OCI-M2 (cell line): ENCODE results near the gene PFKFB3.

Experiments
- DNase-seq: peaks from one replicate; lab custom pipeline; 2025; ENCODE audit not compliant: unreplicated experiment; lab: John Stamatoyannopoulos, UW

The PFKFB3 gene

DNA sequence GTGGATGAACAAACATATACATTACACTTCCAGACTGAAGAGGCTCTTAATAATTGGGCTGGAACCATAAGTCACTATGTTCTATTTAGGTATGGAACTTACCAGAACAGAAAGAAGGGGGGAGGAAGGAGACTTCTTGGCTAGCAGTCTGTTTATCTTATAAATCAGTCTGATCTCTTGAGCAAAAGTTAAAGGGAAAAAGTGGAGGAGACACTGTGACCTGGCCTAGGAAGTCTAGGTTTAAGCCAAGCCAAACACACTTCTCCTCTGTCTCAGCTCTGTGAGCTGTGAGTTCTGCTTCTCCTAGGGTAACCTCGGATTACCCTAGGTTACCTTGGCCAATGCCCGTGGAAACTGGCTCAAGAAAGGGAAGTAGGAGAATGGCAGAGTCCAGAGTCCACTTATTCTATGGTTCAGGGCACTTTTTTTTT, 95.2 kb downstream of the PFKFB3 start:
- DNase-seq = no peak

DNA sequence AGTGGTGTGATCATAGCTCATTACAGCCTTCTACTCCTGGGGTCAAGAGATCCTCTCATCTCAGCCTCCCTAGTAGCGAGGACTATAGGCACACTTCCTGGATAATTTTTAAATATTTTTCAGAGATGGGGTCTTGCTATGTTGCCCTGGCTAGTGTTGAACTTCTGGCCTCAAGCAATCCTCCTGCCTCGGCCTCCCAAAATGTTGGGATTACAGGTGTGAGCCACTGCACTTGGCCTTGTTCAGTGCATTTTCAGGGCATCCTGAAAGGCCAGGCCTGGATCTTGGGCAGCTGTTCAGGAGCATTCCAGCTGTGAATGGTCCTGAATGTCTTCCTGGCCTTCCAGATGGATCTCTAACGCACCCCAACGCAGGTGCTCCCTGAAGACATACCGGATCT, 95.7 kb downstream of the PFKFB3 start:
- no peak for DNase-seq

DNA sequence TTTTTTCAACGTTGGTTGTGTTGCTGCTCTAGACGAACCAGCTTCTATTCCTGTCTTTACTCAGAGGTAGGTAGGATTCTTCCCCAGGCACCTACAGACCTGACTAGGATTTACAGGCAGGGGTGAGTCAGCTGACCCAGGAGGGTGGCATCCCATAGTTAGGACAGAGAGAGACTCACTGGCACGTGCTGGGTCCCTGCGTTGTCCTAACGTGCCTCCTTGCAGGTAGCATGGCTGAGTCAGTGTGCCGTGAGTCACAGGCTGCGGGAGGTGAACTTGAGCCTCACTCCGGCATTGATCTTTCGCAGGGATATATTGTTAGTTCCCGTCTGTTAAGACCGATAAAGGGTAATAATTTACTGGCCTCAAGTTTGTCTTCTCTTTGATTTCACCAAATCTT, 96.5 kb downstream of the PFKFB3 start:
- DNase-seq = no peak

DNA sequence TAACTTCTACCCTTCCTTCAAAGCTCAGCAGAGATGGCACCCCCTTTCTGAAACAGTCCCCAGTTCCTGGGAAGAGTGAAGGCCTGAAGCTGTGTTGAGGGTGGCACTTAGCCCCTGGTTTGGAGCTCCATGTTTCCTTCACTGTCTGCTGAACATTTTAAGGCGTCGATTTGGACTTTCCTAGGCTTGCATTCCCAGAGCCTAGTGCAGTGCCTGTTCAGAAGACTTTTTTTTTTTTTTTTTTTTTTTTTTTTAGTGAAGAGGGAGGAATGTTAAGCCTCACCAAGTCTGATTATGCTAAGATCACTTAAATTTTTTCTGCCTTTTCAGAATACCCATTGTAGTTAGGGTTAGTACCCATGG, 97.0 kb downstream of the PFKFB3 start:
- DNase-seq = no peak

DNA sequence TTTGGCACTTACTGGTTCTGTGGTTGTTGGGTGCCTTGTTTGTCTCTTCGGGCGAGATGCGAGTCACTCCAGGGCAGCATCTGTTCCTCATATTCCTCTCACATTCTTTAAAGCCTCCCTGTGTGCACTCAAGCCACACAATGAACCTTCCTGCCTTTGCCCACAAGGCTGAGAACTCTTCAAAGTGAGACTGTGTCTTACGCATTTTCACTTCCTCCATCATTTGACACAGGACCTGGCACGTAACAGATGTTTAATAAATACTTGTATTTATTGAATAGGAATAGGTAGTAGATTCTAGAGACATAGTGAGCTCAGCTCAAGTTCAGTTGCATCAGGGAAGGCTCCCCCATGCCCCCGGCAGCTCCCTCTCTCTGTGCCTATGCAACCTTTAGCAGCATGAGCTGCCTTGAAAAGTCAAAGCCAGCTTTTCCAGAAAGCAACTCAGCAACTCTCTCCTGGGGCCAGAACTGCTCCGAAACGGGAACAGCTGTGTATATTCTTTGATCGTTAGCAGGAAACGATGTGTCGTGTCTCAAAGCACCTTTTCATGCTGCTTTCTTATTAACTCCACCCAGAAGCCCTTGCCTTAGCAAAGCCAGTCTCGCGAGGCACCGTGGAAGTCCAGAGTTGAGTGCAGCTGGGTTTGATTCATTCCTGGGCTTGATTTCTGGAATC, 97.5 kb downstream of the PFKFB3 start:
- no peak for DNase-seq

DNA sequence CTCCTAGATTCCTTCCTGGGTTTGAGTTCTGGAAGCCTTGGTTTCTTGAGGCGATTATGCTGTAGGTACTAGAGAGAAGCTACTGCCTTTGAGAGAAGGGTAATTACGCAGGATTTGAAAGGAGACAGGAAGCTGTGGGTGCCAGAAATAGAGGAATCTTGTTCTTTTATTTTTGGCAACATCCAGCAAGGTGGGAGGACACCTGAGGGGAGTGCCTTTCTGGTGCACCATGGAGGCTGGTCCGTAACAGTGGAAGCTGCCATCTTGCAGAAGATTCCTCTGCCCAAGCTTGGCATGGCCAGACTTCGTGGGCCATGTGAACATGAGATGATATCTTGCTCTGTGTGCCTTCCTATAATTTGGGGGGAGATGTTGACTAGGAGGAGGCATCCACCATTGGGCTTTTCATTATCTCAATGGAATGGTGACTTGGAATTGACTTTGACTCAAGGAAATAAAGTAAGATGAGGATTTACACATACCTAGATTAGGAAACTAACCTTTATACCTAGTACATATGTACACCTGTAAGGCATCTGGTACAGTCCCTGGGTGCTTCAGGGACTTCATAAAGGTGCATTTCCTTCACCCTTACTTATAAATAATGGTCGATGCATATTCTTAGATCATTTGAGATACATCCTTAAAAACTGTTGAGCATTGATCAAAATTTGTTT, 98.2 kb downstream of the PFKFB3 start:
- DNase-seq = no peak

DNA sequence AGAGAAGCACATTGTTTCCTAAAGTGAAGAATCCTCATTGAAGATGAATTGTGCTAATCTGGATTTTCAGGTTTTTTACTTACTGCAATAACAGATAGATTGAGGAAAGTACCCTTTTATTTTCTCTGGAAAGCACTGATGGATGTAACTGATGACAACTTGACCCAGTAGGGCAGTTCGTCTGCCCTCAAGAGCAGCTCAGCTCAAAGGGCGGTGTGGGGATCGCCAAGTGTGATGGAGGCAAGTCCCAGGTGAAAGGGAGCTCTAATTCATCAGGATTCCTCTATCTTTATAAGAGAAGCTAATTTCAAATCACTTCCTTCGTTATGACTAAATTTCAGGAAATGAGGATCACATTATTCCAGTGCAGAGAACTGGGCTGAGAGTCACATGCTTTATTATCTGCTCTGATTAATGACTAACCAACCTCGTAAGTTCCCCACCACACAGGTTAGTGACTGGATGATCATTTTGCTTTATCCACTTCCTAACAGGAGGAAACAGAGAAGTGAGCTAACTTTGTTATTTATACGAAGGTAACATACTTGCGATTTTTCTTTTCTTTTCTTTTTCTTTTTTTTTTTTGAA, 98.8 kb downstream of the PFKFB3 start:
- no peak for DNase-seq
